Glutamatergic neuron (in vitro differentiated cells): ENCODE results near the gene MPIG6B. TPM values are rescaled to one million over a fixed set of nuclear protein-coding genes. Genes with fewer than 3 reads are reported as not detected.

Source experiments
- DNase-seq: peaks from one replicate; pipeline ENCODE4 v3.0.0; 2022
- H3K27ac Mint-ChIP-seq: one replicate; pipeline ENCODE4 v1.8.0; 2020; ENCODE audit warnings: mild to moderate bottlenecking, mixed read lengths, inconsistent platforms; ENCODE audit not compliant: unreplicated experiment
- H3K27me3 Mint-ChIP-seq: one replicate; pipeline ENCODE4 v1.8.0; 2020; ENCODE audit warnings: mild to moderate bottlenecking, moderate library complexity, mixed read lengths, inconsistent platforms; ENCODE audit not compliant: unreplicated experiment
- H3K36me3 Mint-ChIP-seq: one replicate; pipeline ENCODE4 v1.8.0; 2020; ENCODE audit warnings: mild to moderate bottlenecking, mixed read lengths, inconsistent platforms; ENCODE audit not compliant: unreplicated experiment
- H3K4me1 Mint-ChIP-seq: one replicate; pipeline ENCODE4 v1.8.0; 2020; ENCODE audit warnings: mild to moderate bottlenecking, low read depth, mixed read lengths, inconsistent platforms; ENCODE audit not compliant: unreplicated experiment
- H3K4me3 Mint-ChIP-seq: one replicate; pipeline ENCODE4 v1.8.0; 2020; ENCODE audit warnings: mild to moderate bottlenecking, mixed read lengths, inconsistent platforms; ENCODE audit not compliant: unreplicated experiment
- H3K9me3 Mint-ChIP-seq: one replicate; pipeline ENCODE4 v1.8.0; 2020; ENCODE audit warnings: mild to moderate bottlenecking, moderate library complexity, mixed read lengths, inconsistent platforms; ENCODE audit not compliant: unreplicated experiment
- CTCF ChIP-seq: fragments of 200-600 bp; sonication (generic); IDR thresholded peaks from one replicate; pipeline ENCODE4 v1.5.0; 2021; ENCODE audit not compliant: partially characterized antibody, unreplicated experiment
- total RNA-seq: library from RNA; stranded (reverse); fragmentation: NEBNext Ultra II Directional; extraction: Animal tissue kit (Norgen Biotek cat#: 25700); gene quantifications from one replicate; pipeline ENCODE4 v1.2.1, GENCODE V29; 2021; ENCODE audit not compliant: unreplicated experiment

The MPIG6B gene
- total RNA-seq, 1 donor from 2014 or later, result not detected

GRCh38 chr6:31700740-31701401 is 22.3 kb upstream of the MPIG6B start:
- TF ChIP-seq CTCF, result no peak
- no peak for DNase-seq
- Mint-ChIP-seq H3K27me3 (peaks cover 7% of the 10 kb centered on the region), H3K9me3 (peaks cover 10% of the 10 kb centered on the region), H3K4me3 (peak overlapping the region; percentile 94), H3K27ac (peak overlapping the region; percentile 62), H3K4me1 (peaks cover 13% of the 10 kb centered on the region), H3K36me3 (no peaks in the 10 kb centered on the region)

- Mint-ChIP-seq H3K27ac (peak overlapping the region; percentile 99), H3K9me3 (peaks cover 10% of the 10 kb centered on the region), H3K36me3 (no peaks in the 10 kb centered on the region), H3K4me1 (peaks cover 13% of the 10 kb centered on the region), H3K27me3 (peaks cover 7% of the 10 kb centered on the region), H3K4me3 (peak overlapping the region; percentile 94)
- DNase-seq, result peak; percentile 48
- no peak for TF ChIP-seq CTCF
These were observed 21.3 kb upstream of the MPIG6B start for GRCh38 chr6:31701666-31702404.

GRCh38 chr6:31702405-31702818 is 20.8 kb upstream of the MPIG6B start:
- no peak for DNase-seq
- TF ChIP-seq CTCF, result no peak
- Mint-ChIP-seq H3K9me3 (peaks cover 10% of the 10 kb centered on the region), H3K4me3 (peak overlapping the region; percentile 94), H3K4me1 (peaks cover 13% of the 10 kb centered on the region), H3K27ac (peak overlapping the region; percentile 99), H3K27me3 (peaks cover 7% of the 10 kb centered on the region), H3K36me3 (no peaks in the 10 kb centered on the region)

- Mint-ChIP-seq H3K4me1 (peaks cover 13% of the 10 kb centered on the region), H3K36me3 (no peaks in the 10 kb centered on the region), H3K27ac (peak within 1 kb of the TSS; percentile 99), H3K4me3 (peak within 1 kb of the TSS; percentile 94), H3K9me3 (peaks cover 10% of the 10 kb centered on the region), H3K27me3 (peaks cover 7% of the 10 kb centered on the region)
- DNase-seq, result peak; percentile 98
- TF ChIP-seq CTCF, result peak; percentile 23
These were observed 20.1 kb upstream of the MPIG6B start, which contains the start of gene ABHD16A for GRCh38 chr6:31702819-31703716. Gene ABHD16A, minus strand, starts transcription at chr6:31703324. Its CDS starts 43 bp downstream, at chr6:31703281.
